DMS153 (cell line): ENCODE results near the gene ABLIM3.

Source experiments
- DNase-seq: peaks from one replicate; lab custom pipeline; 2025; lab: John Stamatoyannopoulos, UW

ABLIM3 gene

DNA sequence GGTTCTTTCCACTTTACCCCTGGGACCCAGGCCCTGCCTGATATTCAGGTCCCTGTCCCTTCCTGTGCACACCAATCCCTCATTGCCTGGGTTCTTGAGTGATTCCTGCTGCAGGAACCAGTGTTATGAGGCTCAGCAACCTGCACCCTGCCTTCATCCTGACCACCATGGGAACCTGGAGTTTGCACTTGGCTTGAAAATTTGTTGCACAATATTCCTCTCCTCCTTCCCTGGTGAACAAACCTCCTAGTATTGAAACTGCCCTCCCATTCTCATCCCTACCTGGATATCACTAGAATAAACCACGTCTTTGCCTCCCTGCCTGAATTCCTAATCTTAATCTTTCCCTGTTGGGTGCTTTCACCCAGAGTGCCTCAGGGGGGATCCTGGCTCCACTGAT lies 78.3 kb downstream of the ABLIM3 start:
- DNase-seq: no peak

DNA sequence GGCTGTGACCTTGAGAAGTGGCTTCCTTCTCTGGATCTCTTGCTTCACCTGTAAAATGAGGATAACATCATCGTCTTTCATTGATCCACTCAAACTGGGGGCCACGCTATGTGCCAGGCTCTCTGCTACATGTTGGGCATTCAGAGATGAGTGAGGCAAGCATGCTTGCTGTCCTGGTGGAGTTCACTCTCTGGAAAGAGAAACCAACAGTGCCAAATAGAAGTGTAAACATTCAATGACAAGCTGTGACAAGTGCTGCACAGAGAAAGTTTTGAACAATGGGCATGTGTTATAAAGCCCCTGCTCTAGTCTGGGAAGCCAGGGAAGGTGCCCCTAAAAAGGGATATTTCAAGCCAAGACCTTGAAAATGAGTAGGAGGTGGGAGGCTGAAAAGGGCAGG lies 79.5 kb downstream of the ABLIM3 start:
- no peak for DNase-seq

DNA sequence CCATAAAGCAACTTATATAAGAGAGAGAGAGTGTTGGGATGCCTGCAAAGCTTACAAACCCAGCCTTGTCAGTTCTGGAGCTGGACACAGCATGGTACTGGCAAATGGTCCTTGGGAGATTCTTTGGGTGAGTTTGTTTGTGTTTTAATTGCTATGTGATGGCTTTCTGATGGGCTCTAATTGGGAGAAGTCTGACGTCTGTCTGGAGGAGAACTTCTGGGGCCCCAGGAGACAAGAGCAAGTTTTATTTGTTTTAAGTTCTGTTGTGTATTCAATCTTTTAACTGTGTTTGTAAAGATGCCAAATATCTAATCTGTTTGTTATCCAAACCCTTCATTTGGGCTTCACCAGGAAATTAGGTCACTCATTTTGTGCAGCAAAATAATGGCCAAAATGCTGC lies 80.0 kb downstream of the ABLIM3 start:
- DNase-seq: no peak

DNA sequence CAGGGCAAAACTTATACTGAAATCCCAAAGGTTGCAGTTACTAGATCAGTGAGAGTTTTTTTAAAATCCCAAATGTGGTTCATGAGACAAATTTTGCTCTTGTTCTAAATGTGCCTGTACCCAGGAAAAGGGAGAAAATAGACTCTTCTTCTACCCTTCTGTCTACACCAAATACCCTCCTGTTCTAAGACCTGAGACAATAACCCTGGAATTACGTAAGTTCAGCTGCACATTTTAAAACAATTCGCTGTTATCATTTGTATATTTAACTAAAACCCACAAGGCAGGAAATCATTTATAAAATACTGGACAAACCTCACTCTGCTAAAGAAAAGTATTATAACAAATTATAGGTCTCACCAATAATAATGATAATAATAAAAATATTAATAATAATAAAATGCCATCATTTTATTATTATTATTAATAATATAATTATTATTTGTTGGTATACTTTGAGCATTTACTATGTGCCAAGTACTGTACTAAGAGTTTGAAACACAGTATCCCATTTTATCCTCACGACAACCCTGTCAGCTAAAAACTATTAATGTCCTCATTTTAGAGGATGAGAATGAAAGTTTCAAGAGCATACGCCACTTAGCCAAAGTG lies 80.5 kb downstream of the ABLIM3 start:
- no peak for DNase-seq

DNA sequence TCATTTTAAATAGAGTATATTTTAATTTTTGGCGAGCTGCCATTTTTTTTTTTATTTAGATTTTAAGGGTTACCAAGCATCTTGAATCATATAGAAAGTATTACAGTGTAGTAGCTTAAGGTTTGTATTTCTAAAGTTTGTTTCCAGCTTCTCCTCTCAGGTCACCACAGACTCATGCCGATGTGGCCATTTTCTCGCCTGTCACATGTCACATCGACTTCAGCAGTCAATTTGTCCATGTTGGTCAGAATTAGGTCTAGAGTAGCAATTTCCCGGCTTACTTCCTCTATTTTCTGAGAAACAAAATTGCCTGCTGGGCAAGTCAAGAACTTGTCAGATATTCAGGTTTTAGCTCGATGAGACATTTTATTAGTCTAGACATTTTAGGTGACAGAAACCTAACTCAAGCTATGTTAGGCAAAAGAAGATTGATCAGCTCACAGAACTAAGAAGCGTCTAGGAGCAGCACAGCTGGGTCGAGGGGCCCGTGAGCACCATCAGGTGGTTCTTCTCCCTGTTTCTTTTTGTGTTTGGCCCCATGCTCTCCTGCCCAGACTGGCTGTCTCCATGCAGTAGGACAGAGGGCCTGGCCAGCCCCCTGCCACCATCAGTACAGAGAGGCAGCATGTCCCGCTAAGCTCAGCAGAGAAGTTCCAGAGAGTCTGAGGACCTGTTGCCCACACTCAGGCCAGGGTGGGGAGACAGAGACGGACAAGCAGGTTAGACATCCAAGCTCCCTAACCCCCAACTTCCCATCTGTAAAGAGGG lies 82.0 kb downstream of the ABLIM3 start:
- DNase-seq: no peak

DNA sequence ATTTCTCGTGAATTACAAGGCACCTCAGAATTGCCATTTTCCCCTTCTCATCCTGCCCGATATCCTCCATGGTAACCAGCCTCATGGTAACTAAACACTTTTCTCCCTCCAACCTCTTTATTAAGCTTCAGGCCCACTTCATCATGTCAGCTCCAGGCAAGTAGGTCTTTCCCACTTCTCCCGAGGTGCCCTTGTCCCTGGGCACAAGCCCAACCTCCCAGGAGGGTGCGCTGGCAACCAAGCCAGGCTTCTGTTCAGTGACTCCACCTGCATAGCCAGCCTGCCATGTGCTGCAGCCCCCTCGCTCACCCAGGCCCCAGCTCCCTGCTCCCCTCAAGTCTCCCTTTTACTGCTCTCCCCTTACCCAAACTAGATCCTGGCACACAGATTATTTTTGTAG lies 83.0 kb downstream of the ABLIM3 start:
- no peak for DNase-seq

DNA sequence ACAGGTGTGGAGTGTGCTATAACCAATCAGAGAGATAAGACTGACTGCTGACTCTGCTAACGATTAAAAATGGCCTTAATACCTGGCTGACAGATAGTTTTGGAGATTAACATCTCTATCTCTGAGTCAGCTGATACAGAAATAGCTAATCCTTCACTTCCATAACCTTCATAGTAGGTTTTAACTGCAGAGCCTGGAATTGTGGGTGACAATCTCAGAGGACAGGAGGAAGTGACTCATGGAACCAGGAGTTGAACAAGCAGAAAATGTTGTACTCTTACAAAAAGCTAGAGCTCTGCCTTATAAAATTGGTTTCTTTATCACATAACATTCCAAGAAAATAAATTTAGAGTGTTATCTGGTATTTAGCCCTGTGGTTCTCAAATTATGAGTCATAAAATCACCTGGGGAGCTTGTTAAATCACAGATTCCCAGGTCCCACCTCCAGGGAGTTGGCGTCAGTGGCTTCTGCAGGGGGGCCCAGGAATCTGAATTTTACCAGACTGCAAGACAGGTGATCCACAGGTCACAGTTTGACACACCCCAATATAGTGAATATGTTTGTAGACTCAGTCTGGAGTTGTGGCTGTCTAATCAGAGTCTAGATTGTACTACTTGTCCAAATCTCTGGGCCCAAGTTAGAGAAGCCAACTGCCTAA lies 86.0 kb downstream of the ABLIM3 start:
- DNase-seq: no peak

DNA sequence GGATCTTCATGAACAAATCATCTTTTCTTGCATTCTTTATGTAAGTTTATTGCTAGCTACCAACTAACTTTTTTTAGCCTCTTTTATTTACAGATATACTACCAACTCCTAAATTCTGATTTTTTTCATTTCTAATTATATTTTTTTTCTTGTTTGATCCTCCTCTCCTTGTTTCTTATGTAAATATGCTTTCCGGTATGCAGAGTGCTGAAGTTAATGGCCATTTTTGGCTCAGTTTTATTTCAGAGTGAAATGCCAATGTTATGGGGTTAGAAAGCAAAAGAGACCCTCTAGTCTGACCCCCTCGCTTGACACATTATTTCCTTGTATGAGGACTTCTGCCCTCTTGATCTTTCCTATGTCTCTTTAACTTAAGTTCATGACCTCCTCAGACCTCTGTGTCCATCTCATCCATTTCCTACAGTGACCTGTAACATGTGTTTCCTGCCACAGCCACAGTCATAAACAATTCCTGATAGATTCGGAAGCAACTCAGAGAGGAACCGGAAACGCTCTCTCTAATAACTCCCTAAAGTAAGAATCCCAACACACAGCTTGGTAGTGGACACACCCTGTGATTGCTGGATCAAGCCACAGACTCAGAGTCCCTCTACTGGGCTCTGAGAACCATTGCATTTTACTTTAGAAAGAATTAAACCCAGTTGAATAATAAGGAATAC lies 87.5 kb downstream of the ABLIM3 start:
- DNase-seq: peak; percentile 40

DNA sequence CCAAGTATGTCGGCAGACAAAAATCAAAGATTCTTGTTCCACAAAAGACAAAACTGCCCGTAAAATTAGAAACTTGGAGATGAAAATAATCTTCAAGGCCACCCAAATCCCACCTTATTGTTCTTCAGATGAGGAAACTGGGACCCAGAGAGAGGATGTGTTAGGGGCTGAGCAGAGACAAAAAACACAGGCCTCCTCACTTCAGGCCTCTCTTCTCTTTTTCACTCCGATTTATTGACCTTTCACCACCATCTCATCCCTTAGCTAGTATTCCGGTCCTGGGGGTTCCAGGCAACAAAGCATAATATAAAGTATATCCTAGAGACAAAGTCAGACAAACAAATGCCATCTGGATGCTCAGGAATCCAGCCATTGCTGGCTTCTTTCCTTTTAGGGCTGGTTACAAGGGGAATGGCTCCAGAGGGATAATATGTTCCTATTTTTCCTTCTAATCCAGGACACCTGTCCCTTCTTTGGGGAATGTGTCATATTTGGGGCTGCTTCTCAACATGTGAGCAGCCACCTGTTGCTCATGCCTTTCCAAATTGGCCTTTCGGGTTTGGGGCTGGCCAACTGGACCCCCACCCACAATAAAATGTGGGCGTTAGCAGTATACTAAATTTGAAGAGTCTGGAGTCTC lies 88.1 kb downstream of the ABLIM3 start:
- DNase-seq: no peak

DNA sequence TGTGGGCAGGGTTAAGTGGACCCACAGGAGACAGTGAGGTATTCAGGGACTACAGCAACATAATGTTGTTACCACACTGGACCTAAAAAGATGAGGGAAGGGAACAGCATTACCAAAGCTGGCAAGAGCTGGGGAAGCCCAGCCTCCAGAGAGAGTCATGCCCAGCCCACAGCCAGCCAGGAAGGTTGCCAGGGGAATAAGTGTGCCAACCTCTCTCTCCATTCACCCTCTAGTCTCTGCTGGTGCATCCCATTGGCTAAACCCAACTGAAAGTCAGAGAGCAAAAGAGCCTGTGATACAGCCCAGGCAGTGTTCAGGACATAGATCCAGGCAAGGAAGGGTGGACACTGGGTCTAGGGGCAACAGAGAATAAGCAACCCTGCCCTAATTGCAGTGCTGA lies 94.5 kb downstream of the ABLIM3 start:
- no peak for DNase-seq

DNA sequence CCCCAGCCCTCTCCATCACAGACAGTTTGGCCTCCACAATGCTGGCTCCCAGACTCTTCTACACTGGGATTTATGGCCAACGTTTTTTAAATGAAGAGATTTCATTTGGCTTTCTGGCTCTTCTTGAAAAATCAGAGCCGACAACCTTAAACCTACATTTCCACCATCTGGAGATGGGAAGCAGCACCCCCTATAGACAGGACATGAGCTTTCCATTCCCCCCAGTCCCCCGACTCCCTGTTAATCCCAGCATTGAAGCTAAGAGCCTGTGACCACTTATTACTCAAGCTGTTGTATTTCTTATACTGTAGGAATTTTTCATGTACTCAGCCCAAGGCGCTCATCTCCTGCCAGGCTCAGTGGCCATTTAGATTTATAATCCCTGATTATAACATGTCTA lies 96.4 kb downstream of the ABLIM3 start:
- DNase-seq: no peak

DNA sequence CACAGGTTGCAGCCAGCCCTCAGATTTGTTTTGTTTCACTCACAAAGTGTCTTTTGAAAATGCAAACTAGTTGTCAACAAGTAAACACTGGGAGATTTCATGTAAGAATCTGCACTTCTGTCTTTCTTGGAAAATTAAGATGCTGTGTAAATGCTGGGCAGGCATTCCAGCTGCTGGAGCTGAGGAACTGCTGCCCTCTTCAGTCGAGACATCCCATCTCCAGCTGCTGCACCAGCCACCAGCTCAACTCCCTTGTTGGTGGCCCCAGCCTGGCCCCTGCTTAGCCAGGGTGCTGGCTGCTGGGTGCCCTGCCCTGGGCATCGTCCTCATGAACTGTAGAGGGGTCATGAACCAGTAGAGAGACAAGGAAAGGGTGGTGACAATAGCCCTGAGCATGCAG lies 97.2 kb downstream of the ABLIM3 start:
- DNase-seq: no peak

DNA sequence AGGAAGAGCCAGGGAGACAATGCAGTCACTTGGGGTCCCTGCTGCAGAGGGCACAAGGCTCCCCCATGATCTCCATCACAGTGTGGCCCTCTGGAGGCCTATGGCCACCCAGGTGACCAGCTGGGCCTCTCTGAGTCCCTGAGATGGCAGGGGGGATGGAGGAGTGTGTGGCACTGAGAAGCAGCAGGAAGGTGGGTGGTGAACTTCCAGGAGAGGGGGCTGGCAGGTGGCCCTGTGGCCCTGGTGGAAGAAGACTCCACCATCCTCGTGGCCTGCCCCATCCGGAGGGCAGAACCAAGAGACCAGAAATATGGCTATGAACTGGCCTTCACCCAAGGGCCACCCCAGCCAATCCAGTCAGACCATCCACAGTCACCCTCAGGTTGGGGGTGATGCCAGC lies 98.6 kb downstream of the ABLIM3 start:
- DNase-seq: no peak

DNA sequence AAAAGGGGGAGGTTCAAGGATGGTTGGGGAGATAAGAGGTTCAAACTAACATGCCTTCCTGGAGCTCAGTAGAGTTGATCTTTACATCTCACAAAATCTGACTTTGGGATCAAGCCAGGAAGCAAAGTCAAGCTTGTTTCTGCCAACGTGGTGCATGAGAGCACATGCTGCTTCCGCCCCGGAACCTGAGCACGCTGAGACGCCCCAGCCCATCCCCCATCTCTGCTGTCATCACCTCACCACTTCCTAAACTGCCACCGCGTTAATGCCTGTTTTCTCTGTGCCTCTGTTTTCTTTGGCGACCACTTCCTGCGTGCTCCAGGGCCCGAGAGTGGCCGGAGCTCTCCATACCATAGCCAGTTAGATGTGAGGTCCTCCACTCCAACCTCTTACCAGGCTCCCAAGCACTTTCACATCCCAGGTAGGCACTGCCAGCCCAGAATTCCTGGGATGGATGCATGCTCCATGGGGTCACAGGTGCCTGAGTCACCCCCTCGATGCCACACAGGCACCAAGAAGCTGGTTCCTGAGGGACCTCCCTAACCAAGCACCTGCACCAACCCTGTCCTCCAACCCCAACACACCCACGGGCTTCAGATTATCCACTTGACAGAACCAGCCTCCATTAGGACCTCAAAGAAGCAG lies 99.2 kb downstream of the ABLIM3 start:
- DNase-seq: no peak

DNA sequence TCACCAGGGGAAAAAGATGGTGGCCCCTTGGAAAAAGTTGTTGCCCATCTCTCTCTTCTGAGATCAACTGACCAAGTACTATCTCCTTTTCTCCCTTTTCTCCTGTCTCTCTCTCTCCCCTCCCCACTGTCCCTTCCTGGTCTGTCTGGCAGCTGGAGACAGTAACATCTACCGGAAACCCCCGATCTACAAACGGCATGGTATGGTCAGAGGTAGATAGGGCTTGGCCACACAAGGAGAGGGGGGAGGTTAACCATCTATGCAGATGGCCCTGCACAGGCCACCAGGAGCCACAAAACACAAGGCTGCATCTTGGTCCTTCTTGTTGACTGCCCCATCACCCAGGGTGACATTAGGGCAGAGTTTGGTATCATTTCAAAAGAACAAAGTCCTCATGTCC lies 101.0 kb downstream of the ABLIM3 start:
- no peak for DNase-seq

DNA sequence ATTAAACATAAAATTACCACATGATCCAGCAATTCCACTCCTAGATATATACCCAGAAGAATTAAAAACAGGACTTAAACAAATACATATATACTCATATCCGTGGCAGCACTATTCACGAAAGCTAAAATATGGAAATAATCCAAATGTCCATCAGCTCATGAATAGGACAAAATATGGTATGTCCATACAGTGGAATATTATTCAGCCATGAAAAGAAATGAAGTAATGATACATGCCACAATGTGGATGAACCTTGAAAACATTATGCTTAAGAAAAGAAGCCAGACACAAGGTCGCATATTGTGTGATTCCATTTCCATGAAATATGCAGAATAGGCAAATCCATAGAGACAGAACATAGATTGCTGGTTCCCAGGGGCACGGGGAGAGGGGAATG lies 105.6 kb downstream of the ABLIM3 start:
- no peak for DNase-seq

DNA sequence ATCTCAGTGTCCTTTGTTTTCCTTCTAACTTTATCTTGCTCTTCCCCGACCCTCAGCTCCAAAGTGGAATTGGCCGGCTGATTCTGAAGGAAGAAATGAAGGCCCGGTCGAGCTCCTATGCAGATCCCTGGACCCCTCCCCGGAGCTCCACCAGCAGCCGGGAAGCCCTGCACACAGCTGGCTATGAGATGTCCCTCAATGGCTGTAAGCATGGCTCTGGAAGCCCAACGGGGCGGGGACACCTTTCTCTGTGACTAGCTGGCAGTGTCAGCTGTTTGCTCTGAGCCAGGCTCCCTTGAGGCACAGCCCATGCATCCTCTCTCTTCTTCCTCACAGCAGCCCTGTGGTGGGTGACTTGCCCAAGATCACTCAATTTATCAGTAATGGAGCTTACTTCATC lies 106.4 kb downstream of the ABLIM3 start:
- no peak for DNase-seq

DNA sequence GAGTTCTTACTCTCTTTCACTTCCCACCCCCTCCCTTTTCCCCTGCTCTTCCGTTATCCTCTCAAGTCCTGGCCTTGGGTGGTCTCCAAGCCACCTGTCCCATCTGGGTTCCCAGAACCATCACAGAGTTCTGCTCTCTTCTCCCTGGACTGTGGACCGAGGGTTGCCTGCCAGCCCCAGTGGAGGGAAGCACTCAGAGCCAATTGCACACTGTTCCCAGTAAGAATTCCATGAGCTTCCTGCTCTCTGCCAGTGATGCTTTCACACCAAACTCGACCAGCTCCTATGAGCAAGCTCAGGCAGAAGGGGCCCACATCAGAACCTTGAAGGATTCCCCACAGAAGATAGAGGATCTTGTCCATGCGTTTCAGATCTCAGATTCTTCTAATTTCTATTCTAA lies 110.3 kb downstream of the ABLIM3 start:
- DNase-seq: no peak

DNA sequence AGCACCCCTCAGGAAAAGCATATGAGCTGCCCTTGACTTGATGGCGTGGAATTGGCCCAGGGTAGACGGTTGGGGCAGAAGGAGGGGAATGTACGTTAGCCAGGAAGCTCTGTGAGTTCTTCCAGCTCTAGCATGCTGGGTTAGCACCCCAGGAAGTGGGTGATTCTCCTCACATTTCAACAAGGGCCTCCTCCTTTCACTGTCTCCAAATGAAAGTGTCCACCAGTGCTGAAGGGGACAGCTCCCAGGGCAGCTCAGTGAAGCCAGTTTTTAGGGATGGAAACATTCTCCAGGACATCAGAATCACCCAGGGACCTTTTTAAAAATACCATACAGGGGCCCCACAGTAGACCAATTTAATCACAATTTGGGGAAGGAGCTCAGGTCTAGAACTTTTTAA lies 113.2 kb downstream of the ABLIM3 start:
- DNase-seq: no peak

DNA sequence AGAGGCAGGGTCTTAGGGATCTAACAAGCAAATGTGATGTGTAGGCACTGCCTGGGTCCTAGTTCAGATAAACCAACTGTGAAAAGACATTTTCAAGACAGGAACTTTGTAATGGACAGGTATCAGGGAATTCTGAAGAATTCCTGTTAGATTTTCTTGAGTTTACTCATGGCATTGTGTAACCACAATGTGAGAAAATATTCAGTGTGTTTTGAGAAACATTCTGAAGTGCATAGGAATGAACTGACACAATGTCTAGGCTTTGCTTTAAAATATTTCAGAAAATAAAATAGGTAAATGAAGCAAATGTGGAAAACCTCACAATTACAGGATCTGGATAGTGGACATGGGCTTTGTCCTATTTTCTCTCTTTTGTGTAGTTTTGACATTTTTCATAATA lies 115.2 kb downstream of the ABLIM3 start:
- no peak for DNase-seq

DNA sequence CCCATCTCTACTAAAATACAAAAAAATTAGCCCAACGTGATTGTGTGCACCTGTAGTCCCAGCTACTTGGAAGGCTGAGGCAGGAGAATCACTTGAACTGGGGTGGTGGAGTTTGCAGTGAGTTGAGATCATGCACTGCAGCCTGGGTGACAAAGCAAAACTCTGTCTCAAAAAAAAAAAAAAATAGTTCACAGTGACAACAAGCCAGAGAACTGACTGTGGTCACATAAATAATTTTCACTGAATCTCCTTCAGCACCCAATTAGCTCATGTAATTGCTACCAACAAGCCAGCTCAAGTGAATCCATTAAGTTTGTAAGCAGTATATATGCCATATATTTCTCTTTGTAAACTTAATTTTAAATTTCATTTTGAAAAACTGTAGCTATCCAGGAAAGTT lies 115.8 kb downstream of the ABLIM3 start:
- DNase-seq: no peak
